Endothelial cell (in vitro differentiated cells): Measurements from ENCODE around the gene MS4A4E. TPM values are rescaled to one million over a fixed set of nuclear protein-coding genes. Genes with fewer than 3 reads are reported as not detected.

Source experiments
- DNase-seq: peaks from one replicate; pipeline ENCODE4 v3.0.0; 2021; ENCODE audit warnings: low spot score
- H3K27ac Mint-ChIP-seq: one replicate; pipeline ENCODE4 v1.8.0; 2021; ENCODE audit warnings: mixed read lengths, inconsistent platforms; ENCODE audit not compliant: unreplicated experiment
- H3K27me3 Mint-ChIP-seq: one replicate; pipeline ENCODE4 v1.8.0; 2021; ENCODE audit warnings: mild to moderate bottlenecking, moderate library complexity, mixed read lengths, inconsistent platforms; ENCODE audit not compliant: unreplicated experiment
- H3K36me3 Mint-ChIP-seq: one replicate; pipeline ENCODE4 v1.8.0; 2021; ENCODE audit warnings: mild to moderate bottlenecking, low read depth, mixed read lengths, inconsistent platforms; ENCODE audit not compliant: unreplicated experiment
- H3K4me1 Mint-ChIP-seq: one replicate; pipeline ENCODE4 v1.8.0; 2021; ENCODE audit warnings: mild to moderate bottlenecking, mixed read lengths, inconsistent platforms; ENCODE audit not compliant: unreplicated experiment
- H3K4me3 Mint-ChIP-seq: one replicate; pipeline ENCODE4 v1.8.0; 2021; ENCODE audit warnings: mild to moderate bottlenecking, mixed read lengths, inconsistent platforms; ENCODE audit not compliant: unreplicated experiment
- H3K9me3 Mint-ChIP-seq: one replicate; pipeline ENCODE4 v1.8.0; 2021; ENCODE audit warnings: mixed read lengths, inconsistent platforms; ENCODE audit not compliant: unreplicated experiment
- total RNA-seq: library from RNA; stranded (reverse); fragmentation: NEBNext Ultra II Directional; extraction: Animal tissue kit (Norgen Biotek cat#: 25700); gene quantifications from one replicate; pipeline ENCODE4 v1.2.1, GENCODE V29; 2021; ENCODE audit not compliant: unreplicated experiment
- TF ChIP-seq, protein P1 (sequence below): fragments of 200-600 bp; sonication (generic); IDR thresholded peaks from one replicate; pipeline ENCODE4 v1.5.0; 2021; ENCODE audit warnings: antibody characterized with exemption; ENCODE audit not compliant: unreplicated experiment

MS4A4E gene
- total RNA-seq, 1 donor from 2014 or later: not detected

DNA sequence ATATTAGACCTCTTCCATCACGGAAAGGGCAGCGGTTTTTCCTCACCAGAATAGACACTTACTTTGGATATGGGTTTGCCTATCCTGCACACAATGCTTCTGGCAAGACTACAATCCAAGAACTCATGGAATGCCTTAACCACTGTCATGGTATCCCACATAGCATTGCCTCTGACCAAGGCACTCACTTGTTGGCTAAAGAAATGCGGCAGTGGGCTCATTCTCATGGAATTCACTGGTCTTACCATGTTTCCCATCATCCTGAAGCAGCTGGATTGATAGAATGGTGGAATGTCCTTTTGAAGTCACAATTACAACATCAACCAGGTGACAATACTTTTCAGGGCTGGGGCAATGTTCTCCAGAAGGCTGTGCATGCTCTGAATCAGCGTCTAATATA, 20.8 kb downstream of the MS4A4E start:
- no peaks in the 10 kb centered on the region for H3K4me1 Mint-ChIP-seq
- no peaks in the 10 kb centered on the region for H3K9me3 Mint-ChIP-seq
- H3K27ac Mint-ChIP-seq: no peak overlapping the region
- no peaks in the 10 kb centered on the region for H3K27me3 Mint-ChIP-seq
- TF ChIP-seq, protein P1, sequence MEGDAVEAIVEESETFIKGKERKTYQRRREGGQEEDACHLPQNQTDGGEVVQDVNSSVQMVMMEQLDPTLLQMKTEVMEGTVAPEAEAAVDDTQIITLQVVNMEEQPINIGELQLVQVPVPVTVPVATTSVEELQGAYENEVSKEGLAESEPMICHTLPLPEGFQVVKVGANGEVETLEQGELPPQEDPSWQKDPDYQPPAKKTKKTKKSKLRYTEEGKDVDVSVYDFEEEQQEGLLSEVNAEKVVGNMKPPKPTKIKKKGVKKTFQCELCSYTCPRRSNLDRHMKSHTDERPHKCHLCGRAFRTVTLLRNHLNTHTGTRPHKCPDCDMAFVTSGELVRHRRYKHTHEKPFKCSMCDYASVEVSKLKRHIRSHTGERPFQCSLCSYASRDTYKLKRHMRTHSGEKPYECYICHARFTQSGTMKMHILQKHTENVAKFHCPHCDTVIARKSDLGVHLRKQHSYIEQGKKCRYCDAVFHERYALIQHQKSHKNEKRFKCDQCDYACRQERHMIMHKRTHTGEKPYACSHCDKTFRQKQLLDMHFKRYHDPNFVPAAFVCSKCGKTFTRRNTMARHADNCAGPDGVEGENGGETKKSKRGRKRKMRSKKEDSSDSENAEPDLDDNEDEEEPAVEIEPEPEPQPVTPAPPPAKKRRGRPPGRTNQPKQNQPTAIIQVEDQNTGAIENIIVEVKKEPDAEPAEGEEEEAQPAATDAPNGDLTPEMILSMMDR: no peak
- DNase-seq: no peak
- H3K36me3 Mint-ChIP-seq: no peaks in the 10 kb centered on the region
- no peak overlapping the region for H3K4me3 Mint-ChIP-seq

GRCh38 chr11:60221692-60222091, 21.2 kb downstream of the MS4A4E start:
- no peak for DNase-seq
- no peak overlapping the region for H3K27ac Mint-ChIP-seq
- no peaks in the 10 kb centered on the region for H3K9me3 Mint-ChIP-seq
- H3K4me1 Mint-ChIP-seq: no peaks in the 10 kb centered on the region
- H3K36me3 Mint-ChIP-seq: no peaks in the 10 kb centered on the region
- no peak overlapping the region for H3K4me3 Mint-ChIP-seq
- TF ChIP-seq, protein P1: no peak
- no peaks in the 10 kb centered on the region for H3K27me3 Mint-ChIP-seq

GRCh38 chr11:60221181-60221580, 21.8 kb downstream of the MS4A4E start:
- no peak overlapping the region for H3K4me3 Mint-ChIP-seq
- TF ChIP-seq, protein P1: no peak
- DNase-seq: no peak
- no peaks in the 10 kb centered on the region for H3K27me3 Mint-ChIP-seq
- no peak overlapping the region for H3K27ac Mint-ChIP-seq
- H3K4me1 Mint-ChIP-seq: no peaks in the 10 kb centered on the region
- H3K9me3 Mint-ChIP-seq: no peaks in the 10 kb centered on the region
- no peaks in the 10 kb centered on the region for H3K36me3 Mint-ChIP-seq

GRCh38 chr11:60214386-60214785, 28.6 kb downstream of the MS4A4E start:
- no peaks in the 10 kb centered on the region for H3K9me3 Mint-ChIP-seq
- H3K4me1 Mint-ChIP-seq: no peaks in the 10 kb centered on the region
- no peaks in the 10 kb centered on the region for H3K27me3 Mint-ChIP-seq
- TF ChIP-seq, protein P1: no peak
- no peak overlapping the region for H3K4me3 Mint-ChIP-seq
- H3K27ac Mint-ChIP-seq: no peak overlapping the region
- no peak for DNase-seq
- no peaks in the 10 kb centered on the region for H3K36me3 Mint-ChIP-seq

DNA sequence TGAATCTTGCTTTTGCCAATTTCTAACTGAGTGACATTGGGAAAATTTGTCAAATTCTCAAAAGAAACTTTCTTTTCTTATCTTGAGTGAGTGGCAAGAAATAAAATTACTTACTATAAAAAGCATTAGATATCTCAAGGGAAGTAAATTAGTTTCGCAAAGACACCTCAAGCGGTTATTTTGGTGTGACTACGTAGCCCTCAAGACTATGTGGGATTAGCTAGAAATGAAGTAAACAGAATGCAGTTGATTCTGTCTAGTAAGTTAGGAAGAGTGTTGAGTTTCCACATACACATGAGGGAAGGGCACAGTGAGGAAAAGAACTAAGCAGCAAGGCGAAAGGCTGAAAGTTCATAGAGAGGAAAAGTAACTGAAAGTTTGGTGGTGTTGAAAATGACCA, 31.7 kb downstream of the MS4A4E start:
- H3K9me3 Mint-ChIP-seq: no peaks in the 10 kb centered on the region
- no peaks in the 10 kb centered on the region for H3K4me1 Mint-ChIP-seq
- no peak overlapping the region for H3K4me3 Mint-ChIP-seq
- no peak overlapping the region for H3K27ac Mint-ChIP-seq
- DNase-seq: no peak
- TF ChIP-seq, protein P1: no peak
- no peaks in the 10 kb centered on the region for H3K27me3 Mint-ChIP-seq
- no peaks in the 10 kb centered on the region for H3K36me3 Mint-ChIP-seq
